IMR-90 (cell line): ENCODE results near the gene KCNQ1. TPM values are rescaled to one million over a fixed set of nuclear protein-coding genes. Genes with fewer than 3 reads are reported as not detected.

Experiments used
- ATAC-seq: fragments of 200-7000 bp; cut with Tn5 transposase; 2 replicates; pipeline ENCODE4 v1.9.1; 2020; ENCODE audit warnings: low read depth, mild to moderate bottlenecking, moderate library complexity
- BruUV-seq: library from RNA; stranded (reverse); fragments of 400-500 nt; replicated peaks from 2 replicates; lab custom pipeline; 2021; lab: Mats Ljungman, UMichigan
- CTCF ChIA-PET: fragments of 300-600 bp; formaldehyde crosslinking; extraction: SDS; loops from one replicate; lab custom pipeline; 2021; ENCODE audit warnings: antibody characterized with exemption; lab: Yijun Ruan, JAX
- POLR2A ChIA-PET: fragments of 300-600 bp; sonication (Branson Sonifier 250); formaldehyde crosslinking; loops from one replicate; lab custom pipeline; 2022; ENCODE audit warnings: antibody characterized with exemption; ENCODE audit not compliant: unreplicated experiment; lab: Charles Lee
- DNase-seq: peaks from one replicate; pipeline ENCODE4 v3.0.0; 2013
- H2AFZ ChIP-seq: replicated peaks from 2 replicates; pipeline ENCODE3; 2013; ENCODE audit warnings: low read length, mild to moderate bottlenecking; ENCODE audit not compliant: poor library complexity
- H2AK5ac ChIP-seq: 2 replicates; pipeline ENCODE4 v1.6.1; 2013; ENCODE audit warnings: low read depth, low read length, inconsistent platforms
- H2AK9ac ChIP-seq: replicated peaks from 2 replicates; pipeline ENCODE3; 2013; ENCODE audit warnings: mild to moderate bottlenecking, low read depth, low read length, moderate library complexity; ENCODE audit not compliant: poor library complexity
- H2BK120ac ChIP-seq: 2 replicates; pipeline ENCODE4 v1.6.1; 2013; ENCODE audit warnings: low read depth, low read length, inconsistent platforms
- H2BK15ac ChIP-seq: 3 replicates; pipeline ENCODE4 v1.6.1; 2013; ENCODE audit warnings: low read depth, low read length, inconsistent platforms
- H2BK20ac ChIP-seq: 2 replicates; pipeline ENCODE4 v1.6.1; 2013; ENCODE audit warnings: low read depth, mild to moderate bottlenecking, inconsistent platforms, low read length, moderate library complexity
- H2BK5ac ChIP-seq: 2 replicates; pipeline ENCODE4 v1.6.1; 2013; ENCODE audit warnings: mild to moderate bottlenecking, low read depth, low read length, inconsistent platforms; ENCODE audit not compliant: poor library complexity, severe bottlenecking
- H3K14ac ChIP-seq: replicated peaks from 2 replicates; pipeline ENCODE4 v1.6.1; 2013; ENCODE audit warnings: low read depth, low read length, inconsistent platforms
- H3K18ac ChIP-seq: 2 replicates; pipeline ENCODE4 v1.6.1; 2013; ENCODE audit warnings: low read depth, low read length, control low read depth
- H3K23ac ChIP-seq: 2 replicates; pipeline ENCODE4 v1.6.1; 2013; ENCODE audit warnings: low read depth, low read length, inconsistent platforms
- H3K27ac ChIP-seq: 2 replicates; pipeline ENCODE4 v1.5.1; 2013; ENCODE audit warnings: mild to moderate bottlenecking, control low read depth, low read length; ENCODE audit not compliant: insufficient read depth
- H3K27me3 ChIP-seq: 2 replicates; pipeline ENCODE4 v1.6.1; 2013; ENCODE audit warnings: low read length; ENCODE audit not compliant: control insufficient read depth, insufficient read depth
- H3K36me3 ChIP-seq: 2 replicates; pipeline ENCODE4 v1.6.1; 2013; ENCODE audit warnings: low read length, mixed read lengths; ENCODE audit not compliant: control insufficient read depth, insufficient read depth
- H3K4ac ChIP-seq: 2 replicates; pipeline ENCODE4 v1.6.1; 2013; ENCODE audit warnings: low read depth, low read length, inconsistent platforms
- H3K4me1 ChIP-seq: 2 replicates; pipeline ENCODE4 v1.6.1; 2013; ENCODE audit warnings: low read length, mixed read lengths; ENCODE audit not compliant: control insufficient read depth, insufficient read depth
- H3K4me2 ChIP-seq: 2 replicates; pipeline ENCODE4 v1.6.1; 2013; ENCODE audit warnings: low read depth, mild to moderate bottlenecking, control low read depth, low read length, moderate library complexity
- H3K4me3 ChIP-seq: 2 replicates; pipeline ENCODE4 v1.5.1; 2013; ENCODE audit warnings: low read depth, mild to moderate bottlenecking, control low read depth, low read length, moderate library complexity; ENCODE audit not compliant: insufficient read depth
- H3K56ac ChIP-seq: 2 replicates; pipeline ENCODE4 v1.6.1; 2013; ENCODE audit warnings: low read length, inconsistent platforms; ENCODE audit not compliant: insufficient read depth; ENCODE audit errors: extremely low read depth
- H3K79me1 ChIP-seq, 2 experiments: 2 replicates each; pipeline ENCODE4 v1.6.1; 2013; ENCODE audit warnings: low read length in 2 of 2, inconsistent platforms in 1 of 2, low read depth in 1 of 2
- H3K9ac ChIP-seq: 2 replicates; pipeline ENCODE4 v1.6.1; 2013; ENCODE audit warnings: low read depth, low read length, control low read depth
- H3K9me1 ChIP-seq: 2 replicates; pipeline ENCODE4 v1.6.1; 2013; ENCODE audit warnings: low read length, inconsistent platforms; ENCODE audit not compliant: insufficient read depth
- H3K9me3 ChIP-seq: 2 replicates; pipeline ENCODE4 v1.6.1; 2013; ENCODE audit warnings: low read length; ENCODE audit not compliant: control insufficient read depth, insufficient read depth
- H4K20me1 ChIP-seq: 2 replicates; pipeline ENCODE4 v1.6.1; 2013; ENCODE audit warnings: low read length, inconsistent platforms; ENCODE audit not compliant: insufficient read depth
- H4K5ac ChIP-seq: 2 replicates; pipeline ENCODE4 v1.6.1; 2013; ENCODE audit warnings: mild to moderate bottlenecking, low read depth, low read length, control low read depth
- H4K8ac ChIP-seq, 2 experiments: 2 replicates each; pipeline ENCODE4 v1.6.1; 2013; ENCODE audit warnings: low read depth in 2 of 2, low read length in 2 of 2, control low read depth in 1 of 2, inconsistent platforms in 1 of 2
- H4K91ac ChIP-seq: 2 replicates; pipeline ENCODE4 v1.6.1; 2013; ENCODE audit warnings: low read depth, low read length, inconsistent platforms; ENCODE audit not compliant: insufficient read depth
- BHLHE40 ChIP-seq: fragments of 150-350 bp; IDR thresholded peaks from 2 replicates; pipeline ENCODE4 v1.6.1; 2016; ENCODE audit warnings: mild to moderate bottlenecking, low read depth, low read length
- CHD1 ChIP-seq: IDR thresholded peaks from 2 replicates; pipeline ENCODE4 v1.6.1; 2012; ENCODE audit warnings: low read depth, low read length, improper control_type of control experiment
- FOS ChIP-seq: fragments of 150-350 bp; IDR thresholded peaks from 2 replicates; pipeline ENCODE4 v1.6.1; 2016; ENCODE audit warnings: low read depth, low read length
- MAFK ChIP-seq: IDR thresholded peaks from 2 replicates; pipeline ENCODE4 v1.6.1; 2012; ENCODE audit warnings: low read depth, low read length, improper control_type of control experiment
- MAZ ChIP-seq: IDR thresholded peaks from 2 replicates; pipeline ENCODE4 v1.6.1; 2012; ENCODE audit warnings: low read depth, mild to moderate bottlenecking, low read length, improper control_type of control experiment, moderate library complexity, borderline replicate concordance
- MXI1 ChIP-seq: IDR thresholded peaks from 2 replicates; pipeline ENCODE4 v1.6.1; 2012; ENCODE audit warnings: low read depth, mild to moderate bottlenecking, low read length, moderate library complexity, borderline replicate concordance
- NFE2L2 ChIP-seq: fragments of 150-350 bp; IDR thresholded peaks from 2 replicates; pipeline ENCODE4 v1.6.1; 2016; ENCODE audit warnings: low read depth, mild to moderate bottlenecking, low read length
- POLR2A ChIP-seq: IDR thresholded peaks from 2 replicates; pipeline ENCODE4 v1.6.1; 2012; ENCODE audit warnings: mild to moderate bottlenecking, low read depth, low read length
- RAD21 ChIP-seq: IDR thresholded peaks from 2 replicates; pipeline ENCODE4 v1.6.1; 2012; ENCODE audit warnings: low read length, improper control_type of control experiment
- RCOR1 ChIP-seq: IDR thresholded peaks from 2 replicates; pipeline ENCODE4 v1.6.1; 2012; ENCODE audit warnings: mild to moderate bottlenecking, low read length, improper control_type of control experiment; ENCODE audit not compliant: insufficient replicate concordance
- RFX5 ChIP-seq: IDR thresholded peaks from 2 replicates; pipeline ENCODE4 v1.8.0; 2012; ENCODE audit warnings: low read depth, mild to moderate bottlenecking, low read length, moderate library complexity
- WGBS, 2 experiments: methylation state at CpG; one replicate each; pipeline versions ENCODE4 v1.1.5 to v1.1.7; 2013; ENCODE audit warnings: missing lambda C conversion rate in 2 of 2; ENCODE audit not compliant: insufficient read length in 1 of 2; ENCODE audit errors: extremely low coverage in 2 of 2; 5-methylcytosine and 5-hydroxymethylcytosine counted together
- dilution Hi-C: fragments of 300-500 bp; cut with HindIII; formaldehyde crosslinking; loops from one replicate; pipeline ENCODE4 v1.14.3; 2018; ENCODE audit warnings: low sequenced_read_pairs; ENCODE audit not compliant: unreplicated experiment
- in situ Hi-C: fragments of 300-500 bp; cut with MboI; formaldehyde crosslinking; loops from 3 replicates; pipeline ENCODE4 v1.14.3; 2019; ENCODE audit warnings: low sequenced_read_pairs, inconsistent platforms, mixed read lengths
- intact Hi-C: fragments of 100-400 bp; cut with micrococcal nuclease; formaldehyde crosslinking; loops from 2 replicates; pipeline ENCODE4 v1.10.0; 2022
- polyA plus RNA-seq, 3 experiments: library from polyadenylated mRNA; depleted of rRNA; stranded (reverse); fragments of >200 nt; gene quantifications; 2 replicates each; pipeline ENCODE4 v1.2.3, GENCODE V29; 2012; ENCODE audit warnings: low replicate concordance in 1 of 3
- total RNA-seq: library from RNA; depleted of rRNA; stranded (reverse); fragments of >200 nt; gene quantifications from 2 replicates; pipeline ENCODE4 v1.2.3, GENCODE V29; 2012
- TF ChIP-seq, protein P1 (sequence below): conservative IDR thresholded peaks from 2 replicates; pipeline ENCODE4 v1.5.1; 2012; ENCODE audit warnings: mild to moderate bottlenecking, low read depth, low read length, improper control_type of control experiment
- TF ChIP-seq, protein P2 (sequence below): fragments of 150-350 bp; IDR thresholded peaks from 2 replicates; pipeline ENCODE4 v1.6.1; 2017; ENCODE audit warnings: mild to moderate bottlenecking, antibody characterized with exemption, low read length, low read depth
- TF ChIP-seq, protein P3 (sequence below): fragments of 150-350 bp; IDR thresholded peaks from 2 replicates; pipeline ENCODE4 v1.6.1; 2016; ENCODE audit warnings: low read depth, mild to moderate bottlenecking, low read length, moderate library complexity, borderline replicate concordance

Gene KCNQ1
- total and polyA plus RNA-seq, 2 of the 4 experiments (the other 2 are of a cell fraction): 0.07 TPM; not detected in 1

DNA sequence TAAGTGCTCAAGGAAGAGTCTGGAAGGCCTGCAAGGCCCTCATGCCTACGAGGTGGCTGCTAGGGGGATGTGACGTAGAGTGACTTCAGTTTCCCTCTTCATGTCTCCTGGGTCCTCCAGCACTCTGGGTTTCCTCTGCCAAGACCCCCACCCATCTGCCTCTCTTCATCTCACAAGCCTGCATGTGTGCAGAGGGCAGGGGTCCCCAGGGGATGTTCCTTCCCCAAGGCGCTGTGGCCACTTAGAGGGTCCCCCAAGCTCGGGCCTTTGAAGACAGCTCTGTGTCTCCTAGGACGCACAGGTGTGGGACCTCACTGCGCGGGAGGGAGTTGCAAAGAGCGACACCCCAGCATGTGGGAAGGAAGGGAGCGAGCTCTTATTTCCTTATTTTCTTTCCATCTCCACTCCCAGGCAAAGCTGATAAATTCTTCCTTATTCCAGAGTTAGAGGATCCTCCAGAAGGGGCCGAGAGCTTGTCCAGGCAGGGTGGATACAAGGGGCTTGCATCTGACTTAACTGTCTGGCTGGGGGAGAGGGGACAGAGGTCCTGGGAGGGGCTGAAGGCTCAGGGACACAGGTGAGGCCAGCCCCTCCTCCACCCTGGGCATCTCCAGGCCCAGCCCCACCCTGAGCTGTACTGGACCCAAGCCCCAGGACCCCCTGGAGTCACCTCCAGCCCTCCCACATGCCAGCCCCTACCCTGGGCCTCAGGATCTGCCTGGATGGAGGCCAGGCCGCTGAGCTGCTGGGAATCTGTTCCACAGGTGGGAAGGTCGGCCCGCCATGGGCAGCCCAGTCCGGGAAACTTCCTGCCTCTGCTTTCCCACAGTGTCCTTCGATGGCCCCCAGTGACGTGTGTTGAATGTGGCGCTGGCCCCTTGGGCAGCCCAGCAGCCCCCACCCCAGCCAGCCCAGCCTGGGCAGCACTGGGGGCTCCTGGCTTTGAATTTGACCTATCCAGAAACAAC, 314.7 kb downstream of the KCNQ1 start:
- Histone ChIP-seq H3K9me3 (peaks cover 1% of the 10 kb centered on the region; the same call in 1 of the 2 replicates), H4K91ac (no peak overlapping the region), H2BK120ac (no peak overlapping the region), H3K14ac (no peak overlapping the region), H4K8ac (no peak overlapping the region), H3K4me3 (no peak overlapping the region), H3K4ac (no peak overlapping the region), H3K4me2 (no peak overlapping the region), H3K36me3 (no peaks in the 10 kb centered on the region), H3K27ac (no peak overlapping the region), H2AK5ac (no peak overlapping the region), H4K5ac (no peak overlapping the region), H2BK20ac (no peak overlapping the region), H2BK5ac (no peak overlapping the region), H3K23ac (no peak overlapping the region), H3K4me1 (no peaks in the 10 kb centered on the region), H3K18ac (no peak overlapping the region), H2AFZ (no peak overlapping the region), H3K9me1 (no peaks in the 10 kb centered on the region), H2AK9ac (no peak overlapping the region), H2BK15ac (no peak overlapping the region), H3K56ac (no peak overlapping the region), H4K20me1 (no peaks in the 10 kb centered on the region), H3K27me3 (peaks cover 6% of the 10 kb centered on the region), H3K79me1 (no peaks in the 10 kb centered on the region), H3K9ac (no peak overlapping the region)
- dilution Hi-C loops (no loop called here), in situ Hi-C loops (no loop called here), intact Hi-C loops (no loop called here)
- ChIA-PET POLR2A (no interaction called here), CTCF (no interaction called here)
- BruUV-seq: no TSS peak
- no peak for ATAC-seq
- DNase-seq: no peak
- WGBS, 2 experiments: 76% methylated on average over 4 of the region's 17 CpGs; no CpG with 5 or more reads in 1 of the 2 experiments
- TF ChIP-seq MAFK (no peak), RFX5 (no peak), RAD21 (no peak), FOS (no peak), RCOR1 (no peak), CHD1 (no peak), NFE2L2 (no peak), MXI1 (no peak), POLR2A (no peak), BHLHE40 (no peak), MAZ (no peak)
- TF ChIP-seq, protein P1, sequence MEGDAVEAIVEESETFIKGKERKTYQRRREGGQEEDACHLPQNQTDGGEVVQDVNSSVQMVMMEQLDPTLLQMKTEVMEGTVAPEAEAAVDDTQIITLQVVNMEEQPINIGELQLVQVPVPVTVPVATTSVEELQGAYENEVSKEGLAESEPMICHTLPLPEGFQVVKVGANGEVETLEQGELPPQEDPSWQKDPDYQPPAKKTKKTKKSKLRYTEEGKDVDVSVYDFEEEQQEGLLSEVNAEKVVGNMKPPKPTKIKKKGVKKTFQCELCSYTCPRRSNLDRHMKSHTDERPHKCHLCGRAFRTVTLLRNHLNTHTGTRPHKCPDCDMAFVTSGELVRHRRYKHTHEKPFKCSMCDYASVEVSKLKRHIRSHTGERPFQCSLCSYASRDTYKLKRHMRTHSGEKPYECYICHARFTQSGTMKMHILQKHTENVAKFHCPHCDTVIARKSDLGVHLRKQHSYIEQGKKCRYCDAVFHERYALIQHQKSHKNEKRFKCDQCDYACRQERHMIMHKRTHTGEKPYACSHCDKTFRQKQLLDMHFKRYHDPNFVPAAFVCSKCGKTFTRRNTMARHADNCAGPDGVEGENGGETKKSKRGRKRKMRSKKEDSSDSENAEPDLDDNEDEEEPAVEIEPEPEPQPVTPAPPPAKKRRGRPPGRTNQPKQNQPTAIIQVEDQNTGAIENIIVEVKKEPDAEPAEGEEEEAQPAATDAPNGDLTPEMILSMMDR: no peak
- TF ChIP-seq, protein P2, sequence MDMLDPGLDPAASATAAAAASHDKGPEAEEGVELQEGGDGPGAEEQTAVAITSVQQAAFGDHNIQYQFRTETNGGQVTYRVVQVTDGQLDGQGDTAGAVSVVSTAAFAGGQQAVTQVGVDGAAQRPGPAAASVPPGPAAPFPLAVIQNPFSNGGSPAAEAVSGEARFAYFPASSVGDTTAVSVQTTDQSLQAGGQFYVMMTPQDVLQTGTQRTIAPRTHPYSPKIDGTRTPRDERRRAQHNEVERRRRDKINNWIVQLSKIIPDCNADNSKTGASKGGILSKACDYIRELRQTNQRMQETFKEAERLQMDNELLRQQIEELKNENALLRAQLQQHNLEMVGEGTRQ: no peak
- TF ChIP-seq, protein P3, sequence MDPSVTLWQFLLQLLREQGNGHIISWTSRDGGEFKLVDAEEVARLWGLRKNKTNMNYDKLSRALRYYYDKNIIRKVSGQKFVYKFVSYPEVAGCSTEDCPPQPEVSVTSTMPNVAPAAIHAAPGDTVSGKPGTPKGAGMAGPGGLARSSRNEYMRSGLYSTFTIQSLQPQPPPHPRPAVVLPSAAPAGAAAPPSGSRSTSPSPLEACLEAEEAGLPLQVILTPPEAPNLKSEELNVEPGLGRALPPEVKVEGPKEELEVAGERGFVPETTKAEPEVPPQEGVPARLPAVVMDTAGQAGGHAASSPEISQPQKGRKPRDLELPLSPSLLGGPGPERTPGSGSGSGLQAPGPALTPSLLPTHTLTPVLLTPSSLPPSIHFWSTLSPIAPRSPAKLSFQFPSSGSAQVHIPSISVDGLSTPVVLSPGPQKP: no peak
